Neural cell (in vitro differentiated cells): ENCODE results near the gene PDS5B. TPM values are rescaled to one million over a fixed set of nuclear protein-coding genes. Genes with fewer than 3 reads are reported as not detected.
A peak's percentile ranks its signal among the peaks of the same experiment; 100 is the strongest.

ENCODE experiments used
- H2AFZ ChIP-seq: fragments of 200-600, 300-800 bp; sonication (generic), shearing (Covaris generic); 2 replicates; pipeline ENCODE4 v1.6.0; 2014; ENCODE audit warnings: low read depth, mild to moderate bottlenecking, antibody characterized with exemption, low read length, moderate library complexity
- H3F3A ChIP-seq: fragments of 200-600 bp; shearing (Covaris generic); 2 replicates; pipeline ENCODE4 v1.6.1; 2016; ENCODE audit warnings: mild to moderate bottlenecking, moderate library complexity, mixed read lengths, antibody characterized with exemption, low read length; ENCODE audit not compliant: insufficient read depth, poor library complexity, severe bottlenecking
- H3K27ac ChIP-seq: fragments of 200-600, 300-800 bp; sonication (generic), shearing (Covaris generic); 2 replicates; pipeline ENCODE4 v1.5.1; 2014; ENCODE audit warnings: mild to moderate bottlenecking, low read length, moderate library complexity
- H3K27me3 ChIP-seq: fragments of 300-800, 200-600 bp; sonication (generic), shearing (Covaris generic); 2 replicates; pipeline ENCODE4 v1.6.0; 2014; ENCODE audit warnings: mild to moderate bottlenecking, low read depth, low read length, moderate library complexity; ENCODE audit not compliant: insufficient read depth
- H3K36me3 ChIP-seq: fragments of 300-800, 200-600 bp; sonication (generic), shearing (Covaris generic); 2 replicates; pipeline ENCODE4 v1.5.1; 2014; ENCODE audit warnings: mild to moderate bottlenecking, antibody characterized with exemption, low read length, moderate library complexity; ENCODE audit not compliant: insufficient read depth
- H3K4me2 ChIP-seq: fragments of 300-800, 200-600 bp; sonication (generic), shearing (Covaris generic); 2 replicates; pipeline ENCODE4 v1.6.0; 2014; ENCODE audit warnings: mild to moderate bottlenecking, low read length
- H3K4me3 ChIP-seq: fragments of 300-800, 200-600 bp; sonication (generic), shearing (Covaris generic); 2 replicates; pipeline ENCODE4 v1.5.1; 2014; ENCODE audit warnings: mild to moderate bottlenecking, low read length, moderate library complexity
- H3K79me2 ChIP-seq: fragments of 200-600 bp; shearing (Covaris generic); replicated peaks from 2 replicates; pipeline ENCODE4 v1.6.0; 2014; ENCODE audit warnings: mild to moderate bottlenecking, low read length, moderate library complexity; ENCODE audit not compliant: insufficient read depth
- H3K9ac ChIP-seq: fragments of 300-800, 200-600 bp; sonication (generic), shearing (Covaris generic); 2 replicates; pipeline ENCODE4 v1.6.1; 2016; ENCODE audit warnings: mild to moderate bottlenecking, low read length, mixed read lengths
- H3K9me2 ChIP-seq: fragments of 200-600 bp; shearing (Covaris generic); 2 replicates; pipeline ENCODE4 v1.6.1; 2016; ENCODE audit warnings: mild to moderate bottlenecking, low read length, mixed read lengths; ENCODE audit not compliant: insufficient read depth
- H3K9me3 ChIP-seq: fragments of 200-600, 300-800 bp; sonication (generic), shearing (Covaris generic); 2 replicates; pipeline ENCODE4 v1.6.1; 2016; ENCODE audit warnings: mild to moderate bottlenecking, mixed run types, low read length, moderate library complexity, mixed read lengths
- H4K20me1 ChIP-seq: fragments of 200-600 bp; shearing (Covaris generic); 2 replicates; pipeline ENCODE4 v1.6.1; 2016; ENCODE audit warnings: mild to moderate bottlenecking, mixed run types; ENCODE audit not compliant: insufficient read depth
- EP300 ChIP-seq: fragments of 450-650 bp; conservative IDR thresholded peaks from 2 replicates; pipeline ENCODE4 v1.6.1; 2014; ENCODE audit warnings: antibody characterized with exemption, mild to moderate bottlenecking, moderate library complexity; ENCODE audit not compliant: poor library complexity, severe bottlenecking
- EZH2 ChIP-seq: fragments of 200-600, 300-800 bp; shearing (Covaris generic), sonication (generic); IDR thresholded peaks from 2 replicates; pipeline ENCODE4 v1.6.1; 2014; ENCODE audit warnings: antibody characterized with exemption, low read length, borderline replicate concordance, mild to moderate bottlenecking; ENCODE audit not compliant: insufficient read depth, poor library complexity, severe bottlenecking
- MXI1 ChIP-seq: fragments of 450-650 bp; conservative IDR thresholded peaks from 2 replicates; pipeline ENCODE4 v1.6.1; 2014; ENCODE audit warnings: antibody characterized with exemption, mild to moderate bottlenecking; ENCODE audit not compliant: poor library complexity, severe bottlenecking
- POLR2AphosphoS5 ChIP-seq: IDR thresholded peaks from 2 replicates; pipeline ENCODE4 v1.6.1; 2012
- RAD21 ChIP-seq: fragments of 450-650 bp; conservative IDR thresholded peaks from 2 replicates; pipeline ENCODE4 v1.6.1; 2014; ENCODE audit warnings: antibody characterized with exemption, mild to moderate bottlenecking, moderate library complexity
- SMC3 ChIP-seq: fragments of 450-650 bp; conservative IDR thresholded peaks from 2 replicates; pipeline ENCODE4 v1.6.1; 2014; ENCODE audit warnings: antibody characterized with exemption, mild to moderate bottlenecking, moderate library complexity; ENCODE audit not compliant: poor library complexity
- TAF1 ChIP-seq: IDR thresholded peaks from 2 replicates; pipeline ENCODE4 v1.6.1; 2012; ENCODE audit warnings: low read depth
- polyA plus RNA-seq: library from polyadenylated mRNA; depleted of rRNA; stranded (reverse); fragments of >200 nt; gene quantifications from 2 replicates; pipeline ENCODE4 v1.2.3, GENCODE V29; 2014
- TF ChIP-seq, protein P1 (sequence below): IDR thresholded peaks from 2 replicates; pipeline ENCODE4 v1.6.1; 2012; ENCODE audit warnings: borderline replicate concordance
- TF ChIP-seq, protein P2 (sequence below): fragments of 450-650 bp; IDR thresholded peaks from 2 replicates; pipeline ENCODE4 v1.5.1; 2014; ENCODE audit warnings: antibody characterized with exemption, mild to moderate bottlenecking, moderate library complexity; ENCODE audit not compliant: poor library complexity, severe bottlenecking

Gene PDS5B
- polyA plus RNA-seq, 1 donor from 2014 or later = 27.6 TPM

- H3K27me3 ChIP-seq = no peaks in the 10 kb centered on the region
- no peaks in the 10 kb centered on the region for H3K9me2 ChIP-seq
- H3K9ac ChIP-seq = no peak overlapping the region
- peak overlapping the region; percentile 22 for H3K4me3 ChIP-seq
- H3K79me2 ChIP-seq = peaks cover 79% of the 10 kb centered on the region
- no peak overlapping the region for H2AFZ ChIP-seq
- H3K9me3 ChIP-seq = no peaks in the 10 kb centered on the region
- peaks cover 4% of the 10 kb centered on the region for H4K20me1 ChIP-seq
- no peaks in the 10 kb centered on the region for H3F3A ChIP-seq
- TF ChIP-seq TAF1 (no peak), EP300 (no peak), SMC3 (no peak), RAD21 (no peak), EZH2 (no peak), MXI1 (no peak), POLR2AphosphoS5 (no peak)
- TF ChIP-seq, protein P1, sequence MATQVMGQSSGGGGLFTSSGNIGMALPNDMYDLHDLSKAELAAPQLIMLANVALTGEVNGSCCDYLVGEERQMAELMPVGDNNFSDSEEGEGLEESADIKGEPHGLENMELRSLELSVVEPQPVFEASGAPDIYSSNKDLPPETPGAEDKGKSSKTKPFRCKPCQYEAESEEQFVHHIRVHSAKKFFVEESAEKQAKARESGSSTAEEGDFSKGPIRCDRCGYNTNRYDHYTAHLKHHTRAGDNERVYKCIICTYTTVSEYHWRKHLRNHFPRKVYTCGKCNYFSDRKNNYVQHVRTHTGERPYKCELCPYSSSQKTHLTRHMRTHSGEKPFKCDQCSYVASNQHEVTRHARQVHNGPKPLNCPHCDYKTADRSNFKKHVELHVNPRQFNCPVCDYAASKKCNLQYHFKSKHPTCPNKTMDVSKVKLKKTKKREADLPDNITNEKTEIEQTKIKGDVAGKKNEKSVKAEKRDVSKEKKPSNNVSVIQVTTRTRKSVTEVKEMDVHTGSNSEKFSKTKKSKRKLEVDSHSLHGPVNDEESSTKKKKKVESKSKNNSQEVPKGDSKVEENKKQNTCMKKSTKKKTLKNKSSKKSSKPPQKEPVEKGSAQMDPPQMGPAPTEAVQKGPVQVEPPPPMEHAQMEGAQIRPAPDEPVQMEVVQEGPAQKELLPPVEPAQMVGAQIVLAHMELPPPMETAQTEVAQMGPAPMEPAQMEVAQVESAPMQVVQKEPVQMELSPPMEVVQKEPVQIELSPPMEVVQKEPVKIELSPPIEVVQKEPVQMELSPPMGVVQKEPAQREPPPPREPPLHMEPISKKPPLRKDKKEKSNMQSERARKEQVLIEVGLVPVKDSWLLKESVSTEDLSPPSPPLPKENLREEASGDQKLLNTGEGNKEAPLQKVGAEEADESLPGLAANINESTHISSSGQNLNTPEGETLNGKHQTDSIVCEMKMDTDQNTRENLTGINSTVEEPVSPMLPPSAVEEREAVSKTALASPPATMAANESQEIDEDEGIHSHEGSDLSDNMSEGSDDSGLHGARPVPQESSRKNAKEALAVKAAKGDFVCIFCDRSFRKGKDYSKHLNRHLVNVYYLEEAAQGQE = no peak
- TF ChIP-seq, protein P2, sequence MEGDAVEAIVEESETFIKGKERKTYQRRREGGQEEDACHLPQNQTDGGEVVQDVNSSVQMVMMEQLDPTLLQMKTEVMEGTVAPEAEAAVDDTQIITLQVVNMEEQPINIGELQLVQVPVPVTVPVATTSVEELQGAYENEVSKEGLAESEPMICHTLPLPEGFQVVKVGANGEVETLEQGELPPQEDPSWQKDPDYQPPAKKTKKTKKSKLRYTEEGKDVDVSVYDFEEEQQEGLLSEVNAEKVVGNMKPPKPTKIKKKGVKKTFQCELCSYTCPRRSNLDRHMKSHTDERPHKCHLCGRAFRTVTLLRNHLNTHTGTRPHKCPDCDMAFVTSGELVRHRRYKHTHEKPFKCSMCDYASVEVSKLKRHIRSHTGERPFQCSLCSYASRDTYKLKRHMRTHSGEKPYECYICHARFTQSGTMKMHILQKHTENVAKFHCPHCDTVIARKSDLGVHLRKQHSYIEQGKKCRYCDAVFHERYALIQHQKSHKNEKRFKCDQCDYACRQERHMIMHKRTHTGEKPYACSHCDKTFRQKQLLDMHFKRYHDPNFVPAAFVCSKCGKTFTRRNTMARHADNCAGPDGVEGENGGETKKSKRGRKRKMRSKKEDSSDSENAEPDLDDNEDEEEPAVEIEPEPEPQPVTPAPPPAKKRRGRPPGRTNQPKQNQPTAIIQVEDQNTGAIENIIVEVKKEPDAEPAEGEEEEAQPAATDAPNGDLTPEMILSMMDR = no peak
- peak overlapping the region; percentile 1 for H3K4me2 ChIP-seq
- no peaks in the 10 kb centered on the region for H3K36me3 ChIP-seq
- no peak overlapping the region for H3K27ac ChIP-seq
These were observed 4.0 kb downstream of the PDS5B start for GRCh38 chr13:32590266-32590665.

DNA sequence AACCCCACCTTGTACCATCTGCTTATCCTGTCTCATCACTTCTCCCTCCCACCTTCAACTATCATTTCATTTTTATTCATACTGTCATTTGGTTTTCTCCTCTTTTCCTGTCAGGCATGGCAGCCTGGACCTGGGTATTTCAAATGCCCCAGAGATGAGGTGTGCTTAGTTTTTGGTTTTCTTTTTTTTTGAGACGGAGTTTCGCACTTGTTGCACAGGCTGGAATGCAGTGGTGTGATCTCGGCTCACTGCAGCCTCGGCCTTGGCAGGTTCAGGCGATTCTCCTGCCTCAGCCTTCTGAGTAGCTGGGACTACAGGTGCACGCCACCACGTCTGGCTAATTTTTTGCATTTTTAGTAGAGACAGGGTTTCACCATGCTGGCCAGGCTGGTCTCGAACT is 5.8 kb downstream of the PDS5B start:
- Histone ChIP-seq H3K9me3 (no peaks in the 10 kb centered on the region), H3F3A (no peaks in the 10 kb centered on the region), H3K9ac (no peak overlapping the region), H3K79me2 (peaks cover 97% of the 10 kb centered on the region), H3K27me3 (no peaks in the 10 kb centered on the region), H2AFZ (no peak overlapping the region), H4K20me1 (peaks cover 4% of the 10 kb centered on the region), H3K27ac (no peak overlapping the region), H3K4me3 (no peak overlapping the region), H3K9me2 (no peaks in the 10 kb centered on the region), H3K4me2 (no peak overlapping the region), H3K36me3 (no peaks in the 10 kb centered on the region)
- no peak for TF ChIP-seq SMC3
- TF ChIP-seq TAF1 = no peak
- TF ChIP-seq, protein P1 = no peak
